ENCODE data around the gene ITPR3. TPM values are rescaled to one million over a fixed set of nuclear protein-coding genes. Genes with fewer than 3 reads are reported as not detected.

ITPR3 gene
- total RNA-seq, 2 donors from 2014 or later, result 29.6 to 33.3 TPM

GRCh38 chr6:33631971-33632557, 10.9 kb downstream of the ITPR3 start:
- Mint-ChIP-seq H3K27me3 (ENCODE audit: insufficient read depth) (no peaks in the 10 kb centered on the region), H3K4me3 (no peak overlapping the region), H3K36me3 (ENCODE audit: low read depth) (peaks cover 5% of the 10 kb centered on the region), H3K9me3 (no peaks in the 10 kb centered on the region), H3K27ac (no peak overlapping the region), H3K4me1 (peaks cover 55% of the 10 kb centered on the region)
- Histone ChIP-seq H3K27ac (ENCODE audit: low read depth, low read length) (no peak overlapping the region), H3K9ac (ENCODE audit: extremely low read depth, low read length, poor library complexity, severe bottlenecking) (no peak overlapping the region), H3K4me3 (ENCODE audit: low read length) (no peak overlapping the region), H3K36me3 (ENCODE audit: control insufficient read depth, insufficient read depth, low read length) (no peaks in the 10 kb centered on the region), H3K4me1 (ENCODE audit: control insufficient read depth, insufficient read depth, low read length) (peaks cover 7% of the 10 kb centered on the region), H3K27me3 (ENCODE audit: control insufficient read depth, insufficient read depth, low read length, poor library complexity, severe bottlenecking) (no peaks in the 10 kb centered on the region), H3K9me3 (ENCODE audit: control insufficient read depth, low read length) (no peaks in the 10 kb centered on the region)
- 99 to 100% methylated on average over 2 to 4 of the region's 4 CpGs for WGBS, 2 experiments (ENCODE audit: insufficient coverage in 1 of 2, insufficient read length in 1 of 2)
- TF ChIP-seq CTCF (conservative IDR thresholded peaks at IDR 0.05), result no peak
- DNase-seq, result no peak

DNA sequence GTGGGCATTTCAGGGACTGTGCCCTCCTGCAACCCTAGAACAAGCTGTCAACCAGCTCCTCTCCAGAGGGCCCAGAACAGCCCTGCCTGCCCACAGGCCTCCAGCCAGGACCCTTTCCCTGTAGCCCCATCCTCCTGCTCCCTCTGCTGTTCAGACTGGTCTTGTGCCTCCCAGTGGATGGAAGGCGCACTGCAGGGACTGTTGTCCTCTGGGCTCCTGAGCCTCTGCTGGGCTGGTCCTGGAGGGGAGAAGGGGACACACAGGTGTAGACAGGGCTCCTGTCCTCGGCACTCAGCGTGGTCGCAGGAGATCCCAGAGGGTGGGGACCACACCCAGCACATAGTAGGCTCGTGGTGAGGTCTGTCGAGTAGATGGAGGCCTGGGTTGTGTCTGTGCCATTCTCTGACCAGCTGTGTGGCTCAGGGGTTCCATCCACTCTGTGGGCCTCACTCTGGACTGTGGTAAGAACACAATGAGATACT, 11.5 kb downstream of the ITPR3 start:
- peaks cover 53% of the 10 kb centered on the region for H3K4me1 Mint-ChIP-seq
- Histone ChIP-seq H3K9me3 (ENCODE audit: control insufficient read depth, low read length) (no peaks in the 10 kb centered on the region), H3K4me3 (ENCODE audit: low read length) (peak overlapping the region; percentile 78), H3K27me3 (ENCODE audit: control insufficient read depth, insufficient read depth, low read length, poor library complexity, severe bottlenecking) (no peaks in the 10 kb centered on the region), H3K4me1 (ENCODE audit: control insufficient read depth, insufficient read depth, low read length) (peaks cover 7% of the 10 kb centered on the region), H3K9ac (ENCODE audit: extremely low read depth, low read length, poor library complexity, severe bottlenecking) (no peak overlapping the region), H3K27ac (ENCODE audit: low read depth, low read length) (no peak overlapping the region), H3K36me3 (ENCODE audit: control insufficient read depth, insufficient read depth, low read length) (no peaks in the 10 kb centered on the region)
- H3K27ac Mint-ChIP-seq, result peak overlapping the region; percentile 7
- DNase-seq, result peak; percentile 97
- 25 to 34% methylated on average over 5 to 6 of the region's 6 CpGs for WGBS, 2 experiments (ENCODE audit: insufficient coverage in 1 of 2, insufficient read length in 1 of 2)
- TF ChIP-seq CTCF (conservative IDR thresholded peaks at IDR 0.05), result peak; percentile 96
- H3K27me3 Mint-ChIP-seq (ENCODE audit: insufficient read depth), result no peaks in the 10 kb centered on the region
- H3K4me3 Mint-ChIP-seq, result peak overlapping the region; percentile 65
- H3K9me3 Mint-ChIP-seq, result no peaks in the 10 kb centered on the region
- H3K36me3 Mint-ChIP-seq (ENCODE audit: low read depth), result peaks cover 3% of the 10 kb centered on the region

- Mint-ChIP-seq H3K36me3 (ENCODE audit: low read depth) (peaks cover 3% of the 10 kb centered on the region), H3K27me3 (ENCODE audit: insufficient read depth) (no peaks in the 10 kb centered on the region), H3K4me1 (peaks cover 50% of the 10 kb centered on the region), H3K27ac (peak overlapping the region; percentile 7), H3K4me3 (peak overlapping the region; percentile 65), H3K9me3 (no peaks in the 10 kb centered on the region)
- WGBS, 2 experiments (ENCODE audit: insufficient coverage in 1 of 2, insufficient read length in 1 of 2), result 27% methylated on average over 21 of the region's 21 CpGs; no CpG with 5 or more reads in 1 of the 2 experiments
- DNase-seq, result no peak
- Histone ChIP-seq H3K4me1 (ENCODE audit: control insufficient read depth, insufficient read depth, low read length) (peaks cover 7% of the 10 kb centered on the region), H3K27me3 (ENCODE audit: control insufficient read depth, insufficient read depth, low read length, poor library complexity, severe bottlenecking) (no peaks in the 10 kb centered on the region), H3K36me3 (ENCODE audit: control insufficient read depth, insufficient read depth, low read length) (no peaks in the 10 kb centered on the region), H3K27ac (ENCODE audit: low read depth, low read length) (no peak overlapping the region), H3K4me3 (ENCODE audit: low read length) (peak overlapping the region; percentile 78), H3K9ac (ENCODE audit: extremely low read depth, low read length, poor library complexity, severe bottlenecking) (no peak overlapping the region), H3K9me3 (ENCODE audit: control insufficient read depth, low read length) (no peaks in the 10 kb centered on the region)
- no peak for TF ChIP-seq CTCF (conservative IDR thresholded peaks at IDR 0.05)
These were observed 12.0 kb downstream of the ITPR3 start for GRCh38 chr6:33633084-33633461.

Data from endodermal cell (in vitro differentiated cells).